ENCODE data around the gene WAPL.

WAPL gene

GRCh38 chr10:86411852-86412560, 109.6 kb downstream of the WAPL start:
- DNase-seq (ENCODE audit: low spot score): no peak

- DNase-seq (ENCODE audit: low spot score): peak; percentile 41
Observed at GRCh38 chr10:86411281-86411841, 110.2 kb downstream of the WAPL start.

- no peak for DNase-seq (ENCODE audit: low spot score)
Observed at GRCh38 chr10:86410542-86411124, 111.0 kb downstream of the WAPL start.

- DNase-seq (ENCODE audit: low spot score): no peak
Observed at GRCh38 chr10:86409183-86409582, 112.4 kb downstream of the WAPL start.

GRCh38 chr10:86403183-86403797, 118.3 kb downstream of the WAPL start:
- no peak for DNase-seq (ENCODE audit: low spot score)

GRCh38 chr10:86402283-86402941, 119.2 kb downstream of the WAPL start:
- DNase-seq (ENCODE audit: low spot score): no peak

GRCh38 chr10:86401588-86402282, 119.9 kb downstream of the WAPL start:
- peak; percentile 8 for DNase-seq (ENCODE audit: low spot score)

- DNase-seq (ENCODE audit: low spot score): peak; percentile 42
Observed at GRCh38 chr10:86400705-86401587, 120.6 kb downstream of the WAPL start.

GRCh38 chr10:86399879-86400704, 121.5 kb downstream of the WAPL start:
- DNase-seq (ENCODE audit: low spot score): peak; percentile 94

GRCh38 chr10:86399514-86399878, 122.1 kb downstream of the WAPL start:
- DNase-seq (ENCODE audit: low spot score): no peak

- DNase-seq (ENCODE audit: low spot score): no peak
Observed at GRCh38 chr10:86397120-86397519, 124.5 kb downstream of the WAPL start.

GRCh38 chr10:86393862-86394455, 127.6 kb downstream of the WAPL start:
- DNase-seq (ENCODE audit: low spot score): no peak

GRCh38 chr10:86393362-86393761, 128.2 kb downstream of the WAPL start:
- no peak for DNase-seq (ENCODE audit: low spot score)

- DNase-seq (ENCODE audit: low spot score): no peak
Observed at GRCh38 chr10:86392723-86393094, 128.9 kb downstream of the WAPL start.

GRCh38 chr10:86391986-86392722, 129.4 kb downstream of the WAPL start:
- DNase-seq (ENCODE audit: low spot score): no peak

GRCh38 chr10:86391236-86391840, 130.3 kb downstream of the WAPL start:
- DNase-seq (ENCODE audit: low spot score): no peak

- no peak for DNase-seq (ENCODE audit: low spot score)
Observed at GRCh38 chr10:86390337-86391120, 131.1 kb downstream of the WAPL start.

Data from CD4-positive, alpha-beta T cell treated with Interleukin-6 at 100 ng/mL for 8 hours (primary cell).